T-helper 17 cell (primary cell): ENCODE measurements around the gene FBXL5. TPM values are rescaled to one million over a fixed set of nuclear protein-coding genes. Genes with fewer than 3 reads are reported as not detected.
"Not testable (repeated sequence)": the region's sequence is repeated elsewhere in the genome, so short reads cannot be mapped to it uniquely, and the experiment has no call there.

Experiments used
- ATAC-seq: fragments of 150-1000 bp; cut with Tn5 transposase; 2 replicates; pipeline ENCODE4 v1.10.0; 2021; ENCODE audit warnings: mild to moderate bottlenecking, moderate library complexity
- DNase-seq, 3 donors: peaks; one replicate each; pipeline versions ENCODE4 v3.0.0 to v3.0.0-alpha.2; 2020 to 2021
- H3K9me3 ChIP-seq: one replicate; pipeline ENCODE4 v1.7.0; 2013; ENCODE audit warnings: low read length, mild to moderate bottlenecking; ENCODE audit not compliant: control insufficient read depth, poor library complexity, severe bottlenecking
- H3K27ac Mint-ChIP-seq: one replicate; pipeline ENCODE4 v1.8.0; 2022; ENCODE audit warnings: mild to moderate bottlenecking, moderate library complexity, mixed read lengths
- H3K27me3 Mint-ChIP-seq: one replicate; pipeline ENCODE4 v1.8.0; 2022; ENCODE audit warnings: mixed read lengths
- H3K36me3 Mint-ChIP-seq: one replicate; pipeline ENCODE4 v1.8.0; 2022; ENCODE audit warnings: low read depth, mixed read lengths
- H3K4me1 Mint-ChIP-seq: one replicate; pipeline ENCODE4 v1.8.0; 2022; ENCODE audit warnings: mild to moderate bottlenecking, mixed read lengths
- H3K4me3 Mint-ChIP-seq: one replicate; pipeline ENCODE4 v1.8.0; 2022; ENCODE audit warnings: mild to moderate bottlenecking, moderate library complexity, mixed read lengths
- total RNA-seq, 4 donors: library from RNA in 2 of 4; stranded (reverse) in 2 of 4; gene quantifications; one replicate each; pipeline ENCODE4 v1.2.3 and lab custom pipeline; 2022 to 2026

FBXL5 gene
- total RNA-seq, 2 donors from 2014 or later, result 48.7 to 49.9 TPM

GRCh38 chr4:15653420-15653819, 1.7 kb downstream of the FBXL5 start:
- ATAC-seq, result no peak
- Mint-ChIP-seq H3K4me3 (peak overlapping the region; percentile 99), H3K27me3 (no peaks in the 10 kb centered on the region), H3K4me1 (peaks cover 37% of the 10 kb centered on the region), H3K27ac (peak overlapping the region; percentile 96), H3K36me3 (peaks cover 4% of the 10 kb centered on the region)
- no peak for DNase-seq
- H3K9me3 ChIP-seq, result no peaks in the 10 kb centered on the region

GRCh38 chr4:15652841-15653240, 2.3 kb downstream of the FBXL5 start:
- H3K27ac Mint-ChIP-seq, result peak overlapping the region; percentile 96
- no peaks in the 10 kb centered on the region for H3K27me3 Mint-ChIP-seq
- ATAC-seq (no peak), DNase-seq (no peak)
- no peaks in the 10 kb centered on the region for H3K9me3 ChIP-seq
- H3K36me3 Mint-ChIP-seq, result peaks cover 4% of the 10 kb centered on the region
- H3K4me1 Mint-ChIP-seq, result peaks cover 38% of the 10 kb centered on the region
- peak overlapping the region; percentile 99 for H3K4me3 Mint-ChIP-seq

- no peaks in the 10 kb centered on the region for H3K9me3 ChIP-seq
- no peak for ATAC-seq
- Mint-ChIP-seq H3K4me3 (no peak overlapping the region), H3K4me1 (peaks cover 40% of the 10 kb centered on the region), H3K27ac (peak overlapping the region; percentile 96), H3K36me3 (peaks cover 4% of the 10 kb centered on the region), H3K27me3 (no peaks in the 10 kb centered on the region)
- DNase-seq, result no peak
Observed at GRCh38 chr4:15652191-15652590, 3.0 kb downstream of the FBXL5 start.

- no peaks in the 10 kb centered on the region for H3K9me3 ChIP-seq
- DNase-seq, result no peak
- peak overlapping the region; percentile 50 for H3K4me3 Mint-ChIP-seq
- ATAC-seq, result no peak
- H3K4me1 Mint-ChIP-seq, result peaks cover 39% of the 10 kb centered on the region
- H3K27me3 Mint-ChIP-seq, result no peaks in the 10 kb centered on the region
- peaks cover 4% of the 10 kb centered on the region for H3K36me3 Mint-ChIP-seq
- H3K27ac Mint-ChIP-seq, result peak overlapping the region; percentile 96
Observed at GRCh38 chr4:15651676-15652075, 3.5 kb downstream of the FBXL5 start.

- Mint-ChIP-seq H3K36me3 (peaks cover 3% of the 10 kb centered on the region), H3K27me3 (no peaks in the 10 kb centered on the region), H3K27ac (no peak overlapping the region), H3K4me3 (no peak overlapping the region), H3K4me1 (peaks cover 35% of the 10 kb centered on the region)
- ATAC-seq (peak; percentile 79), DNase-seq (peak in 2 of 3 donors; percentile 21 to 32)
- H3K9me3 ChIP-seq, result no peaks in the 10 kb centered on the region
Observed at GRCh38 chr4:15649914-15650545, 5.1 kb downstream of the FBXL5 start.

GRCh38 chr4:15648600-15648999, 6.6 kb downstream of the FBXL5 start:
- Mint-ChIP-seq H3K4me1 (peaks cover 40% of the 10 kb centered on the region), H3K27ac (peak overlapping the region; percentile 59), H3K27me3 (no peaks in the 10 kb centered on the region), H3K36me3 (no peaks in the 10 kb centered on the region), H3K4me3 (no peak overlapping the region)
- DNase-seq (no peak), ATAC-seq (no peak)
- H3K9me3 ChIP-seq, result no peaks in the 10 kb centered on the region

GRCh38 chr4:15638418-15638817, 16.7 kb downstream of the FBXL5 start:
- ATAC-seq, result no peak
- peak overlapping the region; percentile 19 for H3K27ac Mint-ChIP-seq
- peaks cover 6% of the 10 kb centered on the region for H3K36me3 Mint-ChIP-seq
- H3K4me1 Mint-ChIP-seq, result peaks cover 8% of the 10 kb centered on the region
- H3K4me3 Mint-ChIP-seq, result no peak overlapping the region
- no peak for DNase-seq
- no peaks in the 10 kb centered on the region for H3K27me3 Mint-ChIP-seq
- no peaks in the 10 kb centered on the region for H3K9me3 ChIP-seq

- Mint-ChIP-seq H3K36me3 (peaks cover 8% of the 10 kb centered on the region), H3K27ac (no peak overlapping the region), H3K4me1 (peaks cover 5% of the 10 kb centered on the region), H3K27me3 (no peaks in the 10 kb centered on the region), H3K4me3 (no peak overlapping the region)
- H3K9me3 ChIP-seq, result no peaks in the 10 kb centered on the region
- DNase-seq (no peak), ATAC-seq (no peak)
Observed at GRCh38 chr4:15636818-15637217, 18.3 kb downstream of the FBXL5 start.

GRCh38 chr4:15617407-15617806, 37.8 kb downstream of the FBXL5 start:
- H3K9me3 ChIP-seq, H3K4me3 Mint-ChIP-seq, DNase-seq, H3K27me3 Mint-ChIP-seq, H3K27ac Mint-ChIP-seq, ATAC-seq, H3K36me3 Mint-ChIP-seq: not testable (repeated sequence)
- peaks cover 18% of the 10 kb centered on the region for H3K4me1 Mint-ChIP-seq

- not testable (repeated sequence) for H3K27me3 Mint-ChIP-seq, H3K4me3 Mint-ChIP-seq, H3K27ac Mint-ChIP-seq, H3K36me3 Mint-ChIP-seq, DNase-seq, ATAC-seq, H3K9me3 ChIP-seq
- H3K4me1 Mint-ChIP-seq, result peaks cover 17% of the 10 kb centered on the region
Observed at GRCh38 chr4:15614891-15615290, 40.3 kb downstream of the FBXL5 start.

GRCh38 chr4:15612136-15612535, 43.0 kb downstream of the FBXL5 start:
- H3K9me3 ChIP-seq, result no peaks in the 10 kb centered on the region
- peaks cover 24% of the 10 kb centered on the region for H3K4me1 Mint-ChIP-seq
- peak overlapping the region; percentile 57 for H3K27ac Mint-ChIP-seq
- DNase-seq (no peak), ATAC-seq (no peak)
- no peak overlapping the region for H3K4me3 Mint-ChIP-seq
- no peaks in the 10 kb centered on the region for H3K36me3 Mint-ChIP-seq
- H3K27me3 Mint-ChIP-seq, result no peaks in the 10 kb centered on the region

- Mint-ChIP-seq H3K27me3 (no peaks in the 10 kb centered on the region), H3K4me1 (peaks cover 18% of the 10 kb centered on the region), H3K27ac (no peak overlapping the region), H3K4me3 (no peak overlapping the region), H3K36me3 (no peaks in the 10 kb centered on the region)
- no peak for ATAC-seq
- DNase-seq, result no peak
- no peaks in the 10 kb centered on the region for H3K9me3 ChIP-seq
Observed at GRCh38 chr4:15610855-15611254, 44.3 kb downstream of the FBXL5 start.

GRCh38 chr4:15605537-15605936, 49.6 kb downstream of the FBXL5 start:
- ATAC-seq (no peak), DNase-seq (no peak)
- Mint-ChIP-seq H3K27ac (no peak overlapping the region), H3K4me3 (no peak overlapping the region), H3K4me1 (peaks cover 12% of the 10 kb centered on the region), H3K36me3 (no peaks in the 10 kb centered on the region), H3K27me3 (no peaks in the 10 kb centered on the region)
- no peaks in the 10 kb centered on the region for H3K9me3 ChIP-seq

- Mint-ChIP-seq H3K27ac (no peak overlapping the region), H3K4me1 (peaks cover 4% of the 10 kb centered on the region), H3K4me3 (no peak overlapping the region), H3K27me3 (no peaks in the 10 kb centered on the region), H3K36me3 (no peaks in the 10 kb centered on the region)
- H3K9me3 ChIP-seq, result no peaks in the 10 kb centered on the region
- DNase-seq (no peak), ATAC-seq (no peak)
Observed at GRCh38 chr4:15601862-15602261, 53.3 kb downstream of the FBXL5 start.
